Lung (tissue), 12 donors: ENCODE measurements around the gene CD247. TPM values are rescaled to one million over a fixed set of nuclear protein-coding genes. Genes with fewer than 3 reads are reported as not detected.

ENCODE experiments used
- ATAC-seq: fragments of 200-7000 bp; cut with Tn5 transposase; one replicate; pipeline ENCODE4 v1.9.1; 2020; ENCODE audit warnings: moderate number of reproducible peaks; ENCODE audit not compliant: insufficient read depth, low FRiP score
- DNase-seq, 3 donors: peaks; one replicate each; pipeline ENCODE4 v3.0.0-alpha.2; 2013 to 2017
- H3K27ac ChIP-seq, 2 donors: one replicate each; pipeline ENCODE4 v1.5.1; 2013; ENCODE audit warnings: mild to moderate bottlenecking in 2 of 2, moderate library complexity in 2 of 2, control low read depth in 1 of 2, inconsistent platforms in 1 of 2, low read depth in 1 of 2, low read length in 1 of 2
- H3K27me3 ChIP-seq, 3 donors: one replicate each; pipeline ENCODE4 v1.5.1; 2013; ENCODE audit warnings: low read length in 2 of 3; ENCODE audit not compliant: control insufficient read depth in 3 of 3, insufficient read depth in 3 of 3
- H3K36me3 ChIP-seq, 4 donors: one replicate each; pipeline ENCODE4 v1.5.1; 2013; ENCODE audit warnings: low read length in 4 of 4, mild to moderate bottlenecking in 1 of 4, moderate library complexity in 1 of 4; ENCODE audit not compliant: control insufficient read depth in 4 of 4, insufficient read depth in 4 of 4
- H3K4me1 ChIP-seq, 5 donors: one replicate each; pipeline ENCODE4 v1.5.1; 2013; ENCODE audit warnings: low read length in 5 of 5, mild to moderate bottlenecking in 2 of 5, moderate library complexity in 1 of 5; ENCODE audit not compliant: control insufficient read depth in 5 of 5, insufficient read depth in 5 of 5
- H3K4me3 ChIP-seq: one replicate; pipeline ENCODE4 v1.5.1; 2013; ENCODE audit warnings: mild to moderate bottlenecking, control low read depth, moderate library complexity
- H3K9ac ChIP-seq, 2 donors: one replicate each; pipeline ENCODE4 v1.5.1; 2013; ENCODE audit warnings: low read length in 2 of 2, control low read depth in 1 of 2; ENCODE audit not compliant: insufficient read depth in 1 of 2
- H3K9me3 ChIP-seq, 4 donors: one replicate each; pipeline ENCODE4 v1.5.1; 2013; ENCODE audit warnings: low read length in 3 of 4, mild to moderate bottlenecking in 1 of 4, moderate library complexity in 1 of 4; ENCODE audit not compliant: control insufficient read depth in 4 of 4, insufficient read depth in 3 of 4
- CTCF ChIP-seq: IDR thresholded peaks from 2 replicates; pipeline ENCODE4 v1.5.1; 2012; ENCODE audit warnings: mild to moderate bottlenecking; ENCODE audit errors: control extremely low read depth, extremely low read depth
- WGBS, 2 donors: extraction: QIAGEN DNeasy Blood & Tissue Kit; methylation state at CpG; one replicate each; pipeline ENCODE4 v1.1.7; 2013; 5-methylcytosine and 5-hydroxymethylcytosine counted together
- polyA plus RNA-seq, 2 donors: library from polyadenylated mRNA; stranded (reverse); fragments of 200-250 nt; gene quantifications; one replicate each; pipeline ENCODE4 v1.2.1, GENCODE V29; 2013
- total RNA-seq, 2 donors: library from RNA; depleted of rRNA in 1 of 2; stranded (reverse); fragments of >200 nt in 1 of 2; gene quantifications; one replicate each; pipeline ENCODE4 v1.2.1, GENCODE V29; 2014 to 2021
- donor health status: control.
- donor health status: control.
- donor health status: Bipolar disorder and iron deficiency.
- donor health status: healthy.
- donor health status: DM: yes; HTN: yes; CAD: no.

The CD247 gene
- total and polyA plus RNA-seq, 4 donors, result 3.4 to 5.9 (median 3.8) TPM

GRCh38 chr1:167467126-167467710, 51.1 kb downstream of the CD247 start:
- Histone ChIP-seq H3K27me3 (no peaks in the 10 kb centered on the region), H3K4me1 (peaks cover 0 to 3% (median 0%) of the 10 kb centered on the region in 5 donors), H3K4me3 (no peak overlapping the region), H3K9me3 (no peaks in the 10 kb centered on the region), H3K36me3 (no peaks in the 10 kb centered on the region), H3K27ac (no peak overlapping the region), H3K9ac (no peak overlapping the region)
- ATAC-seq (no peak), DNase-seq (no peak)
- no peak for TF ChIP-seq CTCF
- WGBS, 2 donors, result 93 to 96% methylated on average over 15 of the region's 15 CpGs

GRCh38 chr1:167465743-167466142, 52.6 kb downstream of the CD247 start:
- no peak for TF ChIP-seq CTCF
- no peak for ATAC-seq
- no peaks in the 10 kb centered on the region for H3K9me3 ChIP-seq
- DNase-seq, result no peak
- WGBS, 2 donors, result 74 to 76% methylated on average over 1 of the region's 1 CpG
- no peak overlapping the region for H3K9ac ChIP-seq
- no peaks in the 10 kb centered on the region for H3K36me3 ChIP-seq
- no peaks in the 10 kb centered on the region for H3K27me3 ChIP-seq
- H3K4me3 ChIP-seq, result no peak overlapping the region
- peaks cover 0 to 3% (median 0%) of the 10 kb centered on the region in 5 donors for H3K4me1 ChIP-seq
- no peak overlapping the region for H3K27ac ChIP-seq

GRCh38 chr1:167465018-167465417, 53.3 kb downstream of the CD247 start:
- H3K9me3 ChIP-seq, result no peaks in the 10 kb centered on the region
- no peaks in the 10 kb centered on the region for H3K27me3 ChIP-seq
- 90 to 93% methylated on average over 2 of the region's 2 CpGs for WGBS, 2 donors
- no peak overlapping the region for H3K4me3 ChIP-seq
- DNase-seq (no peak), ATAC-seq (no peak)
- H3K4me1 ChIP-seq, result peaks cover 0 to 3% (median 0%) of the 10 kb centered on the region in 5 donors
- TF ChIP-seq CTCF, result no peak
- no peaks in the 10 kb centered on the region for H3K36me3 ChIP-seq
- H3K27ac ChIP-seq, result no peak overlapping the region
- no peak overlapping the region for H3K9ac ChIP-seq
